Activated naive CD4-positive, alpha-beta T cell treated with Interleukin-2 at 50 U/mL for 16 hours (primary cell): Measurements from ENCODE around the gene PDE4B.

Experiments used
- DNase-seq: peaks from one replicate; pipeline ENCODE4 v3.0.0-alpha.2; 2020

PDE4B gene

DNA sequence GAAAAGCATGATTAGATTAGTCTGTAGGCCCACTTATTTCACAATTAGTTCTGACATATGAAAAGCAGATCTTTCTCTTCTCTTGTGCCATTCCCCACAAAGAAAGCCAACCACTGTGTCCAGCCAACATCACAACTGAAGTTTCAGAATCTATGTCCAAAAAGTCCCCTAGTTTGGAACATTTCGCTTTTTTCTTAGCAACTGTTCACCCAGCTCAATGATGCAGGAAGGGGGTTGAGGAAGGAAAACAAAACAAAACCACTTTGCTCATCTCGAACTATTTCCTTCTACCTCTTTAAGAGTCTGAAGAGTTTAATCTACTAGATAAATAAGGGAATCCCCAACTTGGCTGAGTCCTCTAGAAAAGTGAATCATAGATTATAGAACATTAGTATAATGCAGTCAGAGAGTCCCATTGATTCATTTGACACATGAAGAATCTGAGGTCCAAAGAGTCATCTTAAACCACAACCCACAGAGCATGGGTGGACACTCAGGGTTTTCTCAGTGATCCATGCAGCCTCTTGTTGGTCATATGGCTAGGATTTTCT, 581.9 kb downstream of the PDE4B start:
- DNase-seq: peak; percentile 43

- no peak for DNase-seq
Observed at GRCh38 chr1:66375125-66375524, 582.4 kb downstream of the PDE4B start.

GRCh38 chr1:66380452-66381212, 587.9 kb downstream of the PDE4B start:
- peak; percentile 34 for DNase-seq

GRCh38 chr1:66381621-66382275, 589.1 kb downstream of the PDE4B start:
- no peak for DNase-seq

- DNase-seq: no peak
Observed at GRCh38 chr1:66383168-66383567, 590.5 kb downstream of the PDE4B start.

- no peak for DNase-seq
Observed at GRCh38 chr1:66383611-66384010, 590.9 kb downstream of the PDE4B start.

GRCh38 chr1:66384258-66384921, 591.7 kb downstream of the PDE4B start:
- no peak for DNase-seq

GRCh38 chr1:66386712-66387111, 594.0 kb downstream of the PDE4B start:
- DNase-seq: no peak

GRCh38 chr1:66388913-66389312, 596.2 kb downstream of the PDE4B start:
- no peak for DNase-seq

GRCh38 chr1:66393586-66394287, 601.0 kb downstream of the PDE4B start:
- no peak for DNase-seq

DNA sequence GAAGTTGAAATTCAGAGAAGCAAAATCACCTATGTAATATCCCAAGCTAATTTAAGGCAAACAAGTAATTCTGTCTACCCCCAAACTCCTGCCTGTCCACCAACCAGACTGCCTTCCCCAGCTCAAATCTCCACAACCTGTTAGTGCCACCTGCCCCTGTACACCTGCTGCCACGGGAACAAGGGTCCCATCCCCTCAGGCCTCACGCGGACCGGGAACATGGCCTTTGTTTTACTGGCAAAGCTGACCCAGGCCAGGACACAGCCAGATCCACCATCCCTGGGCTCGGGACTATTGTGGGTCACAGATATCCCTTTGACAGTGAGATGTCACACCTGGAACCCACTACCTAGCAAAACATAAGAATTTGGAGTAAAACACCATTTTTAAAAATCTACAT, 601.9 kb downstream of the PDE4B start:
- no peak for DNase-seq

DNA sequence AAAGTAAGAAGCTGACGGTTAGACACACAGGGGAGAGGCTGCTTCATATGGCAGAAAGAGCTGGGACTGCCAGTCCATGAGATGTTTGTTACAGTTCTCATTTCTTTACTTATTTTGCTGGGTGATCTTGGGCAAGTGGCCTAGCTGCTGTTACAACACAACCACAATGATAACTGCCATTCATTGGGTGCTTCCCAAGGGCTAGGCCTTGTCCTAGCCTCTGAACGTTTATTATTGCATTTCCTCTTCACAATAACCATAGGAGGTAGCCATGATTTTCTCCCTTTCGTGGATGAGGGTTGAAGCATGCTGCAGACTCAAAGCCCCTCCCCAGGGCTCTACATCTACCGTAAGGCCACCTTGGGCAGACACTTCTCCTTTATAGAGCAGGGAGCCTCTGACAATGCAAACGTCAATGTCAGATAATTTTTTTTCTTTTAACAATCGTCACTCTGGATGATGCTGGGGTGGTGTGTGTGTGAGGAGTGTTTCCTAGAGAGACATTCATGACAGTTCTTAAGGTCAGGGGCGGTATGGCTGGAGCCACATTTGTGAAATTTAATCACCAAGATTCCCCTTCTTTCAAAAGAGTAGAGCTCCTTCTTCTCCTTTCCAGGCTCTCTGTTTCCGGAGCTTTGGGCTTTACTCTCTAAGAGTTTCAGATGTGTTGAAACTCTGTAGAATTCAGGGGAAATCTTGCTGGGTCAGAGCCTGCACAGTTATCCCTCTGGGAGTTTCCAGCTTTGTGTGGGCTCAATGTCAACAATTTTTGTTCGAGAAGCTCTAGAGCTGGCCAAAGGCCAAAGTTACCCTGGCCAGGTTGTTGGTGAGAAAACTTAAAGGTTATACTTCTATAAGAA, 602.7 kb downstream of the PDE4B start:
- DNase-seq: no peak

- DNase-seq: no peak
Observed at GRCh38 chr1:66396212-66396890, 603.7 kb downstream of the PDE4B start.

DNA sequence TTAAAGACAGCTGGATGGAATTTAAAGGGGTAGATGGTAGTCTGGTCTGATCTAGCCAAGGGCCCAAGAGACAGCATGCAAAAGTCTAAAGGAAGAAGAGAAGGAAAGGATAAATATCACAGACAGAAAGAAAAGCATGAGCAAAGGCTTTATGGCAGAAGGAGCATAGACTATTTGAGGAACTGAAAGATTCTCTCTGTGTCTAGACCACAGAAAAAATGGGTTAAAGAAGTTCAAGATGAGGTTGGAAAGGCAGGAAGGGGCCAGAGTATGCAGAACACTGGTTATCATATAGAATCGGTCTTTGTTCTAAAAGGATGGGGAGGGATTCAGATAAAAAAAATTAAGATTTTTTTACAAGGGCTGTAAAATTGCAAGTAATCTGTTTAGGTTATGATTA, 604.5 kb downstream of the PDE4B start:
- no peak for DNase-seq

DNA sequence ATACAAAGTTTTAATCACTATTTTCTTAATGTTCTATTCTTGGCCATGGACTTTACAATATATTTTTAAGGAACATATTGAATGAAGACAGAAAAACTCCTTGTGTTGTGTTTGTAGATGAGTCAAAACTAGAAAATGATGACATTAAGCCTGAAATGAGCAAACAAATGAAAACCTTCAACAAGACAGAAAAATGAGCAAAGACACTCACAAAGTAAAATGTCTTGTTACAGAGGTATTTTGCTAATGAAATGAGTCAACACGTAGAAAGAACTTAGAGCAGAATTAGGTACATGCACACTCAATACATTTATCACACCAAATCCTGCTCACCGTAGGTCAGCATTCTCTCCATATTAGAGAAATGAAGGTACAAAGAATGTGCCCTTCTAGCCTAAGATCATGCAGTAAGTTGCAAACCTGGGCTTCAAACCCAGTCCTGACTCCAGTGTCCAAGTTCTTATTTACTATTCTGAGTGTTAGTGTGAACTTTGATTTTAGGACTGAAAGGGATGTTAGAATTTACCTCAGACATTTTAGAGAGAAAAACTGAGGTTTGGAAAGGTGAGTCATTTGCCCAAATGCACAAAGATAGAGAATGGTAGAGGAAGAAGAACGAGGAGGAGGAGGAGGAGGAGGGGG, 607.3 kb downstream of the PDE4B start:
- no peak for DNase-seq

DNA sequence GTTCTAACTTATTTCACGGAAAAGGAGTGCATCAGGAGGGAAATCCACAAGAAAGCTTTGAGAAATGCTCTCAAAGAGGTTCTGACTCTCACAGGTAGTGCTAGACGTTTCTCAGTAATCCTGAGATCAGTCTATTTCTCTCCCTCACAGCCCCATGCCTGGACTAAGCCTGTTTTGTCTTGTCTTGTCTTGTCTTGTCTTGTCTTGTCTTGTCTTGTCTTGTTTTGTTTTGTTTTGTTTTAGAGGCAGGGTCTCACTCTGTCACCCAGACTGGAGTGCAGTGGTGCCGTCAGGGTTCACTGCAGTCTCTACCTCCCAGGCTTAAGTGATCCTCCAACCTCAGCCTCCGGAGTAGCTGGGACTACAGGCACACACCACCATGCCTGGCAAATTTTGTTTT, 608.0 kb downstream of the PDE4B start:
- no peak for DNase-seq

- no peak for DNase-seq
Observed at GRCh38 chr1:66401244-66401643, 608.5 kb downstream of the PDE4B start.

DNA sequence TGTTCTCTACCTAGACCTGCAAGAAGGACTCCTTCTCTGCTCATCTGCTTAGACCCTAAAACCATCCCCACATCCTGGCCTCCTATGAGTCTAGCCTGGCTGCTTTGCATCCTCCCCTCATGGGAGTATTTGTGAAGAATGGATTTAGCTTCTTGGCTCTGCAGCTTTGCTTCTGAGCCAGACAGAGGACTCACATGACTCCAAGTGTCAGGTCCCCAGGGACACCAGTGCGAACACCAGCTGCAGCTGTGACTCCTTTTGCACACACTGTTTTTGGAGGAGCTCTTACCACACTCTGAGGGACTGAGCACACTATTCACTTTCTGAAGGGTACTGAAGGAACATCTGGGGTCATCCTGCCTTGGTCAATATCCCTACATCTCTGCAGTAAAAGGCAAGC, 609.5 kb downstream of the PDE4B start:
- no peak for DNase-seq

DNA sequence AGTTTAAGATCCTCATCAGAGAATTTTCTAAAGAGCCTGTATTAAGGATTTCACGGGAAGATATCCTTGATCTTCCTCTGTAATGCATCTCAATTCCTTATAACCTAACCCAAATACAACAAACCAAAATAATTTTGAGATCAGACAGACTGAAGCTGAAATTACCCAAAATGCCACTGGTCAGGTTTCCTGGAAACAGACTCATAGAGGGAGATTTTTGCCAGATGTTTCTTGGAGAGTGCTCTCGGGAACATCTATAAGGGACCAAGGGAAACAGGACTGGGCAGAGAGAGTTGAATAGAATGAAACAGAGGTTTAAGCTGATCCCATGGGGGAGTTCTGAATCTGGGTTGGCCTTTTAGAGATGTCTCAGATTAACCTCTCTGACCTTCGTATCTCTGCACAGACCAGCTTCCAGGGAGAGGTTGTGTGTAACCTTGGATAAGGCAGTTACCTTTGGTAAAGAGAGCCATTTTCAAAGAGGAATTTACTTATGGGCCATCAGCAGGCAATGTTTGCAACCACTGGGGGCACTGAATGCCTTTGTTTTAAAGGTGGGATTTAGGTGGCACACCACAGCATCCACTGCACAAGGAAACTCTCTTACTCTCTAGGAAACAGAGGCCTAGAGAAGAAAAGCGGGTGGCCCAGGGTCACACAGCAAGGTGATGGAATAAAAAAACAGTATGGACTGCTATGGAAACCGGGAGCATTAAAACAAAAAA, 610.5 kb downstream of the PDE4B start:
- DNase-seq: no peak

GRCh38 chr1:66405061-66405460, 612.4 kb downstream of the PDE4B start:
- DNase-seq: no peak
